Measurements from ENCODE around the gene NOC2L. TPM values are rescaled to one million over a fixed set of nuclear protein-coding genes. Genes with fewer than 3 reads are reported as not detected.

NOC2L gene
- total RNA-seq, 2 experiments from 2014 or later, result 77.9 to 99.0 TPM

GRCh38 chr1:934991-935750 is 23.9 kb downstream of the NOC2L start:
- TF ChIP-seq EZH2phosphoT487 (IDR thresholded peaks at IDR 0.05; ENCODE audit: borderline replicate concordance, low read depth, low read length), result no peak
- TF ChIP-seq, protein P1, sequence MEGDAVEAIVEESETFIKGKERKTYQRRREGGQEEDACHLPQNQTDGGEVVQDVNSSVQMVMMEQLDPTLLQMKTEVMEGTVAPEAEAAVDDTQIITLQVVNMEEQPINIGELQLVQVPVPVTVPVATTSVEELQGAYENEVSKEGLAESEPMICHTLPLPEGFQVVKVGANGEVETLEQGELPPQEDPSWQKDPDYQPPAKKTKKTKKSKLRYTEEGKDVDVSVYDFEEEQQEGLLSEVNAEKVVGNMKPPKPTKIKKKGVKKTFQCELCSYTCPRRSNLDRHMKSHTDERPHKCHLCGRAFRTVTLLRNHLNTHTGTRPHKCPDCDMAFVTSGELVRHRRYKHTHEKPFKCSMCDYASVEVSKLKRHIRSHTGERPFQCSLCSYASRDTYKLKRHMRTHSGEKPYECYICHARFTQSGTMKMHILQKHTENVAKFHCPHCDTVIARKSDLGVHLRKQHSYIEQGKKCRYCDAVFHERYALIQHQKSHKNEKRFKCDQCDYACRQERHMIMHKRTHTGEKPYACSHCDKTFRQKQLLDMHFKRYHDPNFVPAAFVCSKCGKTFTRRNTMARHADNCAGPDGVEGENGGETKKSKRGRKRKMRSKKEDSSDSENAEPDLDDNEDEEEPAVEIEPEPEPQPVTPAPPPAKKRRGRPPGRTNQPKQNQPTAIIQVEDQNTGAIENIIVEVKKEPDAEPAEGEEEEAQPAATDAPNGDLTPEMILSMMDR (conservative IDR thresholded peaks at IDR 0.05; ENCODE audit: low read length), result no peak
- CTCF ChIA-PET (ENCODE audit: unreplicated experiment), result no interaction called here
- H3K79me2 ChIP-seq (ENCODE audit: insufficient read depth, low read depth, low read length), result no peaks in the 10 kb centered on the region

DNA sequence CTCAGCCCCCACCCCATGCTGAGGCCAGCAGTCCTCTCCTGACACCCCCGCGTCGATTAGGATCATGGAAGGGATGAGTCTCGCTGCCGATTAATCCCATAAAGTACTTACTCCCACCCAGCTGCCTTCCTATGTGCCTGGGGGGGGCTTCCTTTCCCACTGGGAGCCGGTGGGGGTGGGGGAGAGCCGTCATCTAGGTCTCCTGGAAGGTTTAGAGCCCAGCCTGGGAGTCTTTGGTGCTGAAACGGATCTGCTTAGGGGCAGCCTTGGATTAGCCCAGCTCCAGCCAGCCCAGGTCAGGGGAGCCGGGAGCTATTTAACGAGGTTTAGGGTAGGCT is 25.5 kb downstream of the NOC2L start:
- BruUV-seq (replicated peaks), result no TSS peak
- intact Hi-C loops (cut with micrococcal nuclease; ENCODE audit: unreplicated experiment), result no loop called here
- POLR2A ChIA-PET, result no interaction called here
- H3K9me3 ChIP-seq (ENCODE audit: low read length), result no peaks in the 10 kb centered on the region
- DNase-seq (ENCODE audit: low spot score), result no peak
- no peak overlapping the region for H3K4me2 ChIP-seq (ENCODE audit: low read length)
- H2AFZ ChIP-seq (ENCODE audit: low read length), result no peak overlapping the region
- H3K27ac ChIP-seq (ENCODE audit: low read depth, low read length, poor library complexity, severe bottlenecking), result no peak overlapping the region
- TF ChIP-seq EZH2phosphoT487 (IDR thresholded peaks at IDR 0.05; ENCODE audit: borderline replicate concordance, low read depth, low read length), result no peak
- TF ChIP-seq, protein P1 (conservative IDR thresholded peaks at IDR 0.05; ENCODE audit: low read length), result no peak
- H3K4me1 ChIP-seq (ENCODE audit: insufficient read depth, low read length, poor library complexity, severe bottlenecking), result no peaks in the 10 kb centered on the region
- H3K9me2 ChIP-seq (ENCODE audit: insufficient read depth, low read length), result no peaks in the 10 kb centered on the region
- CTCF ChIA-PET (ENCODE audit: unreplicated experiment), result interaction anchor here (0.6 kb wide), 1 partner anchor 88 kb away, joined by 3 read pairs; no protein-coding TSS in a partner anchor
- no peaks in the 10 kb centered on the region for H3K79me2 ChIP-seq (ENCODE audit: insufficient read depth, low read depth, low read length)
- no peaks in the 10 kb centered on the region for H4K20me1 ChIP-seq (ENCODE audit: insufficient read depth, low read length)
- no peaks in the 10 kb centered on the region for H3K36me3 ChIP-seq (ENCODE audit: insufficient read depth, low read length)
- no peak overlapping the region for H3K4me3 ChIP-seq (ENCODE audit: low read depth, low read length, poor library complexity, severe bottlenecking)

More at GRCh38 chr1:934991-935750, 23.9 kb downstream of the NOC2L start:
- H3K4me1 ChIP-seq (ENCODE audit: insufficient read depth, low read length, poor library complexity, severe bottlenecking), result no peaks in the 10 kb centered on the region
- H3K27ac ChIP-seq (ENCODE audit: low read depth, low read length, poor library complexity, severe bottlenecking), result no peak overlapping the region
- H3K4me2 ChIP-seq (ENCODE audit: low read length), result no peak overlapping the region
- H3K36me3 ChIP-seq (ENCODE audit: insufficient read depth, low read length), result no peaks in the 10 kb centered on the region
- H3K9me2 ChIP-seq (ENCODE audit: insufficient read depth, low read length), result no peaks in the 10 kb centered on the region
- POLR2A ChIA-PET, result no interaction called here
- no peaks in the 10 kb centered on the region for H3K9me3 ChIP-seq (ENCODE audit: low read length)
- BruUV-seq (replicated peaks), result no TSS peak
- intact Hi-C loops (cut with micrococcal nuclease; ENCODE audit: unreplicated experiment), result loop anchor here (5.0 kb wide), 1 partner anchor 33 kb away; no protein-coding TSS in a partner anchor
- H3K4me3 ChIP-seq (ENCODE audit: low read depth, low read length, poor library complexity, severe bottlenecking), result no peak overlapping the region
- DNase-seq (ENCODE audit: low spot score), result no peak
- no peak overlapping the region for H2AFZ ChIP-seq (ENCODE audit: low read length)
- no peaks in the 10 kb centered on the region; the same call in 1 of the 2 replicates for H4K20me1 ChIP-seq (ENCODE audit: insufficient read depth, low read length)

Data from OCI-LY7 (cell line).